ENCODE measurements around the gene ING5.

Gene ING5

GRCh38 chr2:241767464-241768250 lies 65.8 kb downstream of the ING5 start:
- H3K27me3 ChIP-seq (ENCODE audit: control insufficient read depth, insufficient read depth, low read length) = no peaks in the 10 kb centered on the region
- H3K36me3 ChIP-seq (ENCODE audit: control insufficient read depth, insufficient read depth, low read length) = no peaks in the 10 kb centered on the region
- TF ChIP-seq CTCF (IDR thresholded peaks at IDR 0.05) = no peak
- H3K27ac ChIP-seq = no peak overlapping the region
- H2AFZ ChIP-seq = no peak overlapping the region
- no peak overlapping the region for H3K9ac ChIP-seq
- H3K4me3 ChIP-seq (ENCODE audit: low read depth, low read length) = no peak overlapping the region
- H3K79me2 ChIP-seq = no peaks in the 10 kb centered on the region
- H3K4me2 ChIP-seq (ENCODE audit: low read length) = no peak overlapping the region
- peaks cover 18% of the 10 kb centered on the region for H3K4me1 ChIP-seq
- H3K9me3 ChIP-seq (ENCODE audit: control insufficient read depth, low read length) = no peaks in the 10 kb centered on the region

GRCh38 chr2:241768251-241768711 lies 66.4 kb downstream of the ING5 start:
- Histone ChIP-seq H3K27ac (no peak overlapping the region), H2AFZ (no peak overlapping the region), H3K9me3 (ENCODE audit: control insufficient read depth, low read length) (no peaks in the 10 kb centered on the region), H3K27me3 (ENCODE audit: control insufficient read depth, insufficient read depth, low read length) (no peaks in the 10 kb centered on the region), H3K4me3 (ENCODE audit: low read depth, low read length) (no peak overlapping the region), H3K36me3 (ENCODE audit: control insufficient read depth, insufficient read depth, low read length) (no peaks in the 10 kb centered on the region), H3K4me2 (ENCODE audit: low read length) (no peak overlapping the region), H3K79me2 (no peaks in the 10 kb centered on the region), H3K4me1 (peaks cover 15% of the 10 kb centered on the region), H3K9ac (no peak overlapping the region)
- TF ChIP-seq CTCF (IDR thresholded peaks at IDR 0.05) = no peak

GRCh38 chr2:241768850-241769249 lies 67.0 kb downstream of the ING5 start:
- H3K4me3 ChIP-seq (ENCODE audit: low read depth, low read length) = no peak overlapping the region
- no peaks in the 10 kb centered on the region for H3K9me3 ChIP-seq (ENCODE audit: control insufficient read depth, low read length)
- H3K9ac ChIP-seq = no peak overlapping the region
- H3K79me2 ChIP-seq = no peaks in the 10 kb centered on the region
- no peak for TF ChIP-seq CTCF (IDR thresholded peaks at IDR 0.05)
- H3K36me3 ChIP-seq (ENCODE audit: control insufficient read depth, insufficient read depth, low read length) = no peaks in the 10 kb centered on the region
- no peak overlapping the region for H2AFZ ChIP-seq
- no peak overlapping the region for H3K4me2 ChIP-seq (ENCODE audit: low read length)
- no peaks in the 10 kb centered on the region for H3K27me3 ChIP-seq (ENCODE audit: control insufficient read depth, insufficient read depth, low read length)
- H3K27ac ChIP-seq = no peak overlapping the region
- peaks cover 15% of the 10 kb centered on the region for H3K4me1 ChIP-seq

GRCh38 chr2:241769819-241770184 lies 68.0 kb downstream of the ING5 start:
- no peak for TF ChIP-seq CTCF (IDR thresholded peaks at IDR 0.05)
- H3K9me3 ChIP-seq (ENCODE audit: control insufficient read depth, low read length) = no peaks in the 10 kb centered on the region
- H3K4me2 ChIP-seq (ENCODE audit: low read length) = no peak overlapping the region
- H3K36me3 ChIP-seq (ENCODE audit: control insufficient read depth, insufficient read depth, low read length) = no peaks in the 10 kb centered on the region
- H2AFZ ChIP-seq = no peak overlapping the region
- peaks cover 15% of the 10 kb centered on the region for H3K4me1 ChIP-seq
- no peak overlapping the region for H3K9ac ChIP-seq
- no peaks in the 10 kb centered on the region for H3K79me2 ChIP-seq
- H3K4me3 ChIP-seq (ENCODE audit: low read depth, low read length) = no peak overlapping the region
- H3K27ac ChIP-seq = no peak overlapping the region
- H3K27me3 ChIP-seq (ENCODE audit: control insufficient read depth, insufficient read depth, low read length) = no peaks in the 10 kb centered on the region

Measured in parathyroid adenoma (tissue), 2 donors.